ENCODE results near the gene NAA35.
"Not testable (repeated sequence)": the region's sequence is repeated elsewhere in the genome, so short reads cannot be mapped to it uniquely, and the experiment has no call there.

NAA35 gene

DNA sequence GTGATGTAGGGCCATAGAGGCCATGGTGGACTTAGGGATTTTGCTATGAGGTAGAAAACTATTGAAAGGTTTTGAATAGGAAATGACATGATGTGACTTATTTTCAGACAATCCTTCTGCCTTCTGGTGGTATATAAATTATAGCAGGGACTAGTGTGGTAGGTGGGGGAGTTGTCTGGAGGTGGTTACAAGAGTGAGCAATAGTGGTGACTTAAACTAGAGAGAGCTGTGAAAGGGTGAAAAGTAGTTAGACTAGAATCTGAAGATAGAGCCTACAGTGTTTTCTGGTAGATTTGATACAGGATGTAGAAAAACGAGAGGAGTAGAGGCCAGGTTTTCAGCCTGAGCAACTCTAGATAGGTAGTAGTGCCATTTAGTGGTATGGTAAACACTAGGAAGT lies 32.3 kb downstream of the NAA35 start:
- H3K36me3 Mint-ChIP-seq (ENCODE audit: low read depth), result peaks cover 73% of the 10 kb centered on the region
- H3K27me3 Mint-ChIP-seq (ENCODE audit: low read depth, poor library complexity), result no peaks in the 10 kb centered on the region
- no peak for DNase-seq
- no peak overlapping the region for H3K4me3 Mint-ChIP-seq
- no peak for TF ChIP-seq CTCF (IDR thresholded peaks at IDR 0.05)
- H3K27ac Mint-ChIP-seq, result peak overlapping the region; percentile 79
- H3K4me1 Mint-ChIP-seq, result no peaks in the 10 kb centered on the region
- H3K9me3 Mint-ChIP-seq, result no peaks in the 10 kb centered on the region

DNA sequence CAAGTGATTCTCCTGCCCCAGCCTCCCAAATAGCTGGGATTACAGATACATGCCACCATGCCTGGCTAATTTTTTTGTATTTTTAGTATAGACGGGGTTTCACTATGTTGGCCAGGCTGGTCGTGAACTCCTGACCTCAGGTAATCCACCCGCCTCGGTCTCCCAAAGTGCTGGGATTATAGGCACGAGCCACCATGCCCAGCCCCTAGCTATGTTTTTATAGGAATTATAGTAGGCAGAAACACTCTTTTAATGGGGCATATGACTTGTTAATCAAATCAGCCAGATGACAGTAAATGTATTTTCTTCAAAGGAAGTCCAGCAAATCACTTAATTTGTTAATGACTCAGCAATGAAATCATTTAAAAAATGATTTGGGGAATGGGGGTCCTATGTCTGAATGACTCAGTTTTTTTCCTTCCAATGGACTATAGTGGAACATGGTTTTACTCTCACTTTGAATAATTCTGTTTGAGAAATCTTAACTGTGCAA lies 33.2 kb downstream of the NAA35 start:
- peaks cover 73% of the 10 kb centered on the region for H3K36me3 Mint-ChIP-seq (ENCODE audit: low read depth)
- not testable (repeated sequence) for H3K9me3 Mint-ChIP-seq; H3K27me3 Mint-ChIP-seq (ENCODE audit: low read depth, poor library complexity); DNase-seq; H3K4me1 Mint-ChIP-seq; H3K27ac Mint-ChIP-seq; H3K4me3 Mint-ChIP-seq

- no peak overlapping the region for H3K4me3 Mint-ChIP-seq
- peak overlapping the region; percentile 62 for H3K27ac Mint-ChIP-seq
- no peaks in the 10 kb centered on the region for H3K27me3 Mint-ChIP-seq (ENCODE audit: low read depth, poor library complexity)
- DNase-seq, result no peak
- no peaks in the 10 kb centered on the region for H3K4me1 Mint-ChIP-seq
- TF ChIP-seq CTCF (IDR thresholded peaks at IDR 0.05), result no peak
- H3K9me3 Mint-ChIP-seq, result no peaks in the 10 kb centered on the region
- peaks cover 71% of the 10 kb centered on the region for H3K36me3 Mint-ChIP-seq (ENCODE audit: low read depth)
Measured at GRCh38 chr9:85978496-85978895, 37.5 kb downstream of the NAA35 start.

DNA sequence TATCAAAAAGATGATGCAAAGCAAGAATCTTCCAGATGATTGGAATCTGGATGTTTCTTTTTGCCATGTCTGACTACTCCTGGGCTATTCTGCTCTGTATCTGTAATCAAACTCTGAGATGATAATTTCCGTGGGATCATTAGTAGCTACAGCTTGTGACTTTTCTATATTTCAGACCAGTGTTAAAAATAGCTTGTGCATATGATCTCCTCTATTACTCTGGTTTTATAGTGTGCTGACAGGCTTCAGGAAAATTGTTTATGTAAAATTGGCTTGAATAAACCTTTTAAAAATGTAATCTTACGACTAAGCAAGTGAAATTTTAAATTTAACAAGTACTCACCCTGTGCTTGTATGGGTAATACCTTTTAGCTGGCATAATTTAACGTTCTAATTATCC lies 40.4 kb downstream of the NAA35 start:
- Mint-ChIP-seq H3K27ac (no peak overlapping the region), H3K9me3 (no peaks in the 10 kb centered on the region)

DNA sequence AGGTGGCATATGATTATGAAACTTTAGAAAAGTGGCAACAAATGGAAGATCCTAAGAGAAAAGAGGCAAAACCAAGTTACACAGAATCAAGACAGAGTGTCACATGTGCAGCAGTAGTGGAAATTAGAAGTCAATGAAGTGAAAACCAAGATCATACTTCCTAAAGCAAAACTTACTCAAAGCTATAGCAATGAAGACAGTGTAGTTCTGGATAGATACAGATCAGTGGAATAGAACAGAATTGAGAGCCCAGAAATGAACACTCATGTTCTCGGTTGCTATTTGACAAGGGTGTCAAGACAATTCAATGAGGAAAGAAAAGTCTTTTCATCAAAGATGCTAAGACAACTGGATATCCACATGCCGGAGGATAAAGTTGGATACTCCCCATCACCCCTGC lies 43.5 kb downstream of the NAA35 start:
- Mint-ChIP-seq H3K36me3 (ENCODE audit: low read depth) (peaks cover 89% of the 10 kb centered on the region), H3K27me3 (ENCODE audit: low read depth, poor library complexity) (no peaks in the 10 kb centered on the region), H3K9me3 (no peaks in the 10 kb centered on the region), H3K27ac (no peak overlapping the region), H3K4me1 (no peaks in the 10 kb centered on the region), H3K4me3 (no peak overlapping the region)
- TF ChIP-seq CTCF (IDR thresholded peaks at IDR 0.05), result no peak
- no peak for DNase-seq

More for the DNA sequence above, 40.4 kb downstream of the NAA35 start:
- H3K36me3 Mint-ChIP-seq (ENCODE audit: low read depth), result peaks cover 86% of the 10 kb centered on the region
- TF ChIP-seq CTCF (IDR thresholded peaks at IDR 0.05), result no peak
- no peak overlapping the region for H3K4me3 Mint-ChIP-seq
- no peaks in the 10 kb centered on the region for H3K4me1 Mint-ChIP-seq
- no peak for DNase-seq
- no peaks in the 10 kb centered on the region for H3K27me3 Mint-ChIP-seq (ENCODE audit: low read depth, poor library complexity)

DNA sequence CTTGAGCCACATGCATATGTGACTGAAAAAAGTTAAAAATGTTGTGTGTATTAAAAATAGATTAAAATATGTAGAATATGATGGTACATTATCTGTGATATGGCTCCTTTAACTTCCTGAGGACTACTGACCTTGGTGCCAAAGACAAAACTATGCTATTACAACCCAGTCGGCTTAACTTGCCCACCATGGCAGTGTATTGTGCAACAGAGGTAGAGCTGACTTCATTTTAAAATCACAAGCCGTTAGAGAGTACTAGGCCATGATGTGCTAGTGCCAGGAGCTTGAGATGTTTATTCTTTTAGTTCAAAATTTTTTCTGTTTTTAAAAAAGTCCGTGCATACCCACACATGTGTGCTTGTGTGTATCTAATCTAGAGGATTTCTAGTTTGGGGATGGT lies 46.3 kb downstream of the NAA35 start:
- no peak for TF ChIP-seq CTCF (IDR thresholded peaks at IDR 0.05)
- Mint-ChIP-seq H3K36me3 (ENCODE audit: low read depth) (peaks cover 94% of the 10 kb centered on the region), H3K4me3 (no peak overlapping the region), H3K9me3 (peaks cover 6% of the 10 kb centered on the region), H3K4me1 (no peaks in the 10 kb centered on the region), H3K27me3 (ENCODE audit: low read depth, poor library complexity) (peaks cover 3% of the 10 kb centered on the region), H3K27ac (no peak overlapping the region)
- DNase-seq, result no peak
